Tibial nerve (tissue), 4 donors: ENCODE results near the gene NLN.

Source experiments
- CTCF ChIP-seq, 5 experiments: fragments of 200-600 bp in 3 of 5; fragments of 450-650 bp in 2 of 5; sonication (generic) in 3 of 5; IDR thresholded peaks; one replicate each; pipeline ENCODE4 v1.5.1; 2016 to 2019; ENCODE audit warnings: antibody characterized with exemption in 5 of 5, mild to moderate bottlenecking in 3 of 5, moderate library complexity in 2 of 5
- EP300 ChIP-seq, 2 donors: sonication (generic); formaldehyde crosslinking; IDR thresholded peaks; one replicate each; pipeline ENCODE4 v1.6.1; 2017; ENCODE audit warnings: antibody characterized with exemption in 2 of 2, mild to moderate bottlenecking in 1 of 2
- POLR2A ChIP-seq, 2 donors: fragments of 450-650 bp; IDR thresholded peaks; one replicate each; pipeline ENCODE4 v1.6.1; 2017; ENCODE audit warnings: antibody characterized with exemption in 2 of 2, mild to moderate bottlenecking in 2 of 2, moderate library complexity in 2 of 2

- TF ChIP-seq EP300 (IDR thresholded peaks at IDR 0.05), result no peak
- no peak for TF ChIP-seq CTCF (IDR thresholded peaks at IDR 0.05)
- no peak for TF ChIP-seq POLR2A (IDR thresholded peaks at IDR 0.05)
Observed at GRCh38 chr5:65672796-65673195, 49.2 kb upstream of the NLN start.
